MM.1S (cell line): ENCODE data around the gene SEL1L3.

Experiments used
- DNase-seq: peaks from one replicate; pipeline ENCODE4 v3.0.0-alpha.2; 2015
- H2AFZ ChIP-seq: fragments of 300-600 bp; sonication (generic); 2 replicates; pipeline ENCODE4 v1.6.0; 2016; ENCODE audit warnings: antibody characterized with exemption, low read length
- H3F3A ChIP-seq: fragments of 300-600 bp; sonication (generic); 2 replicates; pipeline ENCODE4 v1.6.1; 2016; ENCODE audit warnings: mild to moderate bottlenecking, antibody characterized with exemption, low read length, moderate library complexity, mixed read lengths; ENCODE audit not compliant: insufficient read depth
- H3K27ac ChIP-seq: fragments of 300-600 bp; sonication (generic); 2 replicates; pipeline ENCODE4 v1.5.1; 2016; ENCODE audit warnings: mild to moderate bottlenecking, low read length
- H3K27me3 ChIP-seq: fragments of 300-600 bp; sonication (generic); replicated peaks from 2 replicates; pipeline ENCODE4 v1.6.0; 2016; ENCODE audit warnings: low read length; ENCODE audit not compliant: insufficient read depth
- H3K36me3 ChIP-seq: fragments of 300-600 bp; sonication (generic); replicated peaks from 2 replicates; pipeline ENCODE4 v1.6.1; 2016; ENCODE audit warnings: mild to moderate bottlenecking, low read length, mixed read lengths; ENCODE audit not compliant: insufficient read depth
- H3K4me1 ChIP-seq: fragments of 300-600 bp; sonication (generic); 2 replicates; pipeline ENCODE4 v1.6.1; 2016; ENCODE audit warnings: low read length, mixed read lengths
- H3K4me2 ChIP-seq: fragments of 300-600 bp; sonication (generic); 2 replicates; pipeline ENCODE4 v1.6.0; 2016; ENCODE audit warnings: low read depth, low read length
- H3K4me3 ChIP-seq: fragments of 300-600 bp; sonication (generic); 2 replicates; pipeline ENCODE4 v1.5.1; 2016; ENCODE audit warnings: low read length, mixed read lengths
- H3K79me2 ChIP-seq: fragments of 300-600 bp; sonication (generic); 2 replicates; pipeline ENCODE4 v1.6.1; 2016; ENCODE audit warnings: mixed run types, low read length, mixed read lengths
- H3K9ac ChIP-seq: fragments of 300-600 bp; sonication (generic); 2 replicates; pipeline ENCODE4 v1.6.1; 2016; ENCODE audit warnings: low read length, mixed read lengths
- H3K9me2 ChIP-seq: fragments of 300-600 bp; sonication (generic); replicated peaks from 2 replicates; pipeline ENCODE4 v1.6.1; 2016; ENCODE audit warnings: mild to moderate bottlenecking, low read length, mixed read lengths; ENCODE audit not compliant: insufficient read depth
- H3K9me3 ChIP-seq: fragments of 300-600 bp; sonication (generic); replicated peaks from 2 replicates; pipeline ENCODE4 v1.6.1; 2016; ENCODE audit warnings: mild to moderate bottlenecking, low read length, mixed read lengths; ENCODE audit not compliant: insufficient read depth
- H4K20me1 ChIP-seq: fragments of 300-600 bp; sonication (generic); 2 replicates; pipeline ENCODE4 v1.6.1; 2016; ENCODE audit warnings: mild to moderate bottlenecking, low read length, moderate library complexity, mixed read lengths; ENCODE audit not compliant: insufficient read depth
- EZH2 ChIP-seq: fragments of 300-600 bp; sonication (generic); optimal IDR thresholded peaks from 2 replicates; pipeline ENCODE3; 2017; ENCODE audit warnings: low read depth, mild to moderate bottlenecking, antibody characterized with exemption, low read length, mixed read lengths
- EZH2phosphoT487 ChIP-seq: fragments of 300-600 bp; sonication (generic); IDR thresholded peaks from 2 replicates; pipeline ENCODE4 v1.6.1; 2018; ENCODE audit warnings: antibody characterized with exemption, low read length
- TF ChIP-seq, protein P1 (sequence below): fragments of 300-600 bp; sonication (generic); IDR thresholded peaks from 2 replicates; pipeline ENCODE4 v1.5.1; 2016; ENCODE audit warnings: antibody characterized with exemption, low read length, mixed read lengths

SEL1L3 gene

GRCh38 chr4:25783943-25784342, 78.8 kb downstream of the SEL1L3 start:
- H3K27me3 ChIP-seq: no peaks in the 10 kb centered on the region
- H3F3A ChIP-seq: no peaks in the 10 kb centered on the region
- no peak overlapping the region for H3K4me3 ChIP-seq
- no peaks in the 10 kb centered on the region; the same call in none of the 2 replicates for H3K36me3 ChIP-seq
- H3K4me2 ChIP-seq: no peak overlapping the region
- H2AFZ ChIP-seq: no peak overlapping the region
- TF ChIP-seq EZH2phosphoT487 (no peak), EZH2 (no peak)
- TF ChIP-seq, protein P1, sequence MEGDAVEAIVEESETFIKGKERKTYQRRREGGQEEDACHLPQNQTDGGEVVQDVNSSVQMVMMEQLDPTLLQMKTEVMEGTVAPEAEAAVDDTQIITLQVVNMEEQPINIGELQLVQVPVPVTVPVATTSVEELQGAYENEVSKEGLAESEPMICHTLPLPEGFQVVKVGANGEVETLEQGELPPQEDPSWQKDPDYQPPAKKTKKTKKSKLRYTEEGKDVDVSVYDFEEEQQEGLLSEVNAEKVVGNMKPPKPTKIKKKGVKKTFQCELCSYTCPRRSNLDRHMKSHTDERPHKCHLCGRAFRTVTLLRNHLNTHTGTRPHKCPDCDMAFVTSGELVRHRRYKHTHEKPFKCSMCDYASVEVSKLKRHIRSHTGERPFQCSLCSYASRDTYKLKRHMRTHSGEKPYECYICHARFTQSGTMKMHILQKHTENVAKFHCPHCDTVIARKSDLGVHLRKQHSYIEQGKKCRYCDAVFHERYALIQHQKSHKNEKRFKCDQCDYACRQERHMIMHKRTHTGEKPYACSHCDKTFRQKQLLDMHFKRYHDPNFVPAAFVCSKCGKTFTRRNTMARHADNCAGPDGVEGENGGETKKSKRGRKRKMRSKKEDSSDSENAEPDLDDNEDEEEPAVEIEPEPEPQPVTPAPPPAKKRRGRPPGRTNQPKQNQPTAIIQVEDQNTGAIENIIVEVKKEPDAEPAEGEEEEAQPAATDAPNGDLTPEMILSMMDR: no peak
- no peaks in the 10 kb centered on the region for H3K9me3 ChIP-seq
- no peaks in the 10 kb centered on the region for H4K20me1 ChIP-seq
- no peaks in the 10 kb centered on the region for H3K4me1 ChIP-seq
- DNase-seq: no peak
- no peak overlapping the region for H3K9ac ChIP-seq
- no peaks in the 10 kb centered on the region for H3K9me2 ChIP-seq
- H3K27ac ChIP-seq: no peak overlapping the region
- H3K79me2 ChIP-seq: no peaks in the 10 kb centered on the region

DNA sequence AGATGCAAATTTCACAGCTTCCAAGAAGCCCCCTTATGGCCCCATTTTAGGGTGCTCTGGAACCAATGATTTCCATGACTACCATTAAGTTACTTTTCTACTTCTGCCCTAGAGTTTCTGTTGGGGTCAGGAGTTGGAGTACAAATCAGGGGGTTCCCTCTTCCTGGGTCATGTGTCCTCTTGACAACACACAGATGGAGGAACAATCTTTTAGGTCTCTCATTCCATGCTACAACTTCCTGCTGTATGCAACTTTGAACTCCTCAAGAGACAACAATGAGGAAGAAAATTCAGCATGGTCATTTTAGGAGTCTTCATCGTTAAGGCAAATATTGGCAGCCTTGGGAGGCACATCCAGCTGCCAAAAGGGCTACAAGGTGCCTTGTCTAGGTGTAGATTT, 79.7 kb downstream of the SEL1L3 start:
- H3K27ac ChIP-seq: no peak overlapping the region
- H3K4me3 ChIP-seq: no peak overlapping the region
- H3K4me1 ChIP-seq: no peaks in the 10 kb centered on the region
- no peaks in the 10 kb centered on the region; the same call in none of the 2 replicates for H3K36me3 ChIP-seq
- H3K4me2 ChIP-seq: no peak overlapping the region
- H4K20me1 ChIP-seq: no peaks in the 10 kb centered on the region
- TF ChIP-seq EZH2 (no peak), EZH2phosphoT487 (no peak)
- TF ChIP-seq, protein P1: no peak
- no peaks in the 10 kb centered on the region for H3K27me3 ChIP-seq
- no peak for DNase-seq
- no peak overlapping the region for H2AFZ ChIP-seq
- H3K9ac ChIP-seq: no peak overlapping the region
- no peaks in the 10 kb centered on the region for H3K9me3 ChIP-seq
- no peaks in the 10 kb centered on the region for H3K79me2 ChIP-seq
- no peaks in the 10 kb centered on the region for H3F3A ChIP-seq
- no peaks in the 10 kb centered on the region for H3K9me2 ChIP-seq

DNA sequence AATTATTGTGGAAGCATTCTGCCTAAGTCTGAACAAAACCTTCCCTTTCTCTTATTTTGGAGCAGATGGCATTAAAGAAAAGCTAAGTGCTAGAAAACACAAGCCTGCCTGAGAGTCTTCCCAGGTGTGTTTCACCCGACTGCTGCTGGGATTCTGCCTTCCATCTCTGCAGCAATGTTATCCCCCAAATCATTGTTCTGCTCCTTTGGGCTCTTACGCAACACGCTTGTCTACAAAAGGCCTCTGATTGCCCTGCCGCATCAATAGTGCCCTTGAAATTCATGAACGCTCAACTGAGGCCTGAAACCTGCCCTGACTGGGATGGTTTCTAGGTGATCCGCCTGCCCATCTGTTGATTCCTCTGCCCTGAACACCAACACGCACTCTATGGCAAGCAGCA, 80.3 kb downstream of the SEL1L3 start:
- H3K9me3 ChIP-seq: no peaks in the 10 kb centered on the region
- DNase-seq: no peak
- no peak overlapping the region for H3K9ac ChIP-seq
- H3F3A ChIP-seq: no peaks in the 10 kb centered on the region
- H3K27me3 ChIP-seq: no peaks in the 10 kb centered on the region
- H3K79me2 ChIP-seq: no peaks in the 10 kb centered on the region
- H4K20me1 ChIP-seq: no peaks in the 10 kb centered on the region
- H3K36me3 ChIP-seq: no peaks in the 10 kb centered on the region; the same call in 1 of the 2 replicates
- no peak overlapping the region for H3K4me3 ChIP-seq
- H3K27ac ChIP-seq: no peak overlapping the region
- no peak overlapping the region for H2AFZ ChIP-seq
- H3K9me2 ChIP-seq: no peaks in the 10 kb centered on the region
- H3K4me2 ChIP-seq: no peak overlapping the region
- H3K4me1 ChIP-seq: no peaks in the 10 kb centered on the region
- TF ChIP-seq, protein P1: no peak
- TF ChIP-seq EZH2 (no peak), EZH2phosphoT487 (no peak)
